AG10803 (cell line): ENCODE data around the gene MATN4.

Experiments
- DNase-seq: peaks from one replicate; pipeline ENCODE4 v3.0.0; 2010; ENCODE audit warnings: low read depth
- H3K4me3 ChIP-seq: 2 replicates; pipeline ENCODE4 v1.5.1; 2011; ENCODE audit warnings: mild to moderate bottlenecking, low read length, control low read depth
- CTCF ChIP-seq: conservative IDR thresholded peaks from 2 replicates; pipeline ENCODE4 v1.5.1; 2011; ENCODE audit warnings: mild to moderate bottlenecking, low read length, control low read depth, inconsistent platforms

Gene MATN4

GRCh38 chr20:45269754-45270270, 38.3 kb downstream of the MATN4 start:
- no peak for TF ChIP-seq CTCF
- no peak overlapping the region for H3K4me3 ChIP-seq
- no peak for DNase-seq

GRCh38 chr20:45269056-45269455, 39.0 kb downstream of the MATN4 start:
- no peak for TF ChIP-seq CTCF

GRCh38 chr20:45268531-45268930, 39.6 kb downstream of the MATN4 start:
- no peak for DNase-seq
- H3K4me3 ChIP-seq, result no peak overlapping the region
- no peak for TF ChIP-seq CTCF

More at GRCh38 chr20:45269056-45269455, 39.0 kb downstream of the MATN4 start:
- H3K4me3 ChIP-seq, result no peak overlapping the region
- no peak for DNase-seq

- no peak for DNase-seq
- no peak for TF ChIP-seq CTCF
These were observed 41.1 kb downstream of the MATN4 start for GRCh38 chr20:45266977-45267376.

GRCh38 chr20:45263556-45264266, 44.4 kb downstream of the MATN4 start:
- H3K4me3 ChIP-seq, result no peak overlapping the region
- no peak for TF ChIP-seq CTCF
- DNase-seq, result no peak

More at GRCh38 chr20:45266977-45267376, 41.1 kb downstream of the MATN4 start:
- H3K4me3 ChIP-seq, result no peak overlapping the region

GRCh38 chr20:45258664-45259063, 49.4 kb downstream of the MATN4 start:
- H3K4me3 ChIP-seq, result no peak overlapping the region
- no peak for TF ChIP-seq CTCF
- DNase-seq, result no peak

GRCh38 chr20:45258259-45258658, 49.8 kb downstream of the MATN4 start:
- DNase-seq, result no peak
- no peak for TF ChIP-seq CTCF
- no peak overlapping the region for H3K4me3 ChIP-seq
